ENCODE data around the gene PREX1.

The PREX1 gene

GRCh38 chr20:48620507-48621375, 207.1 kb downstream of the PREX1 start:
- DNase-seq (ENCODE audit: low spot score): peak; percentile 87

GRCh38 chr20:48620154-48620506, 207.7 kb downstream of the PREX1 start:
- no peak for DNase-seq (ENCODE audit: low spot score)

GRCh38 chr20:48619126-48620101, 208.4 kb downstream of the PREX1 start:
- no peak for DNase-seq (ENCODE audit: low spot score)

- no peak for DNase-seq (ENCODE audit: low spot score)
These were observed 209.2 kb downstream of the PREX1 start for GRCh38 chr20:48618631-48619030.

GRCh38 chr20:48618052-48618451, 209.7 kb downstream of the PREX1 start:
- no peak for DNase-seq (ENCODE audit: low spot score)

GRCh38 chr20:48617481-48617880, 210.3 kb downstream of the PREX1 start:
- no peak for DNase-seq (ENCODE audit: low spot score)

GRCh38 chr20:48616481-48616880, 211.3 kb downstream of the PREX1 start:
- no peak for DNase-seq (ENCODE audit: low spot score)

GRCh38 chr20:48615871-48616270, 211.9 kb downstream of the PREX1 start:
- no peak for DNase-seq (ENCODE audit: low spot score)

- DNase-seq (ENCODE audit: low spot score): no peak
These were observed 213.1 kb downstream of the PREX1 start for GRCh38 chr20:48614593-48615274.

GRCh38 chr20:48613926-48614325, 213.9 kb downstream of the PREX1 start:
- no peak for DNase-seq (ENCODE audit: low spot score)

GRCh38 chr20:48612335-48612734, 215.5 kb downstream of the PREX1 start:
- no peak for DNase-seq (ENCODE audit: low spot score)

GRCh38 chr20:48610996-48611395, 216.8 kb downstream of the PREX1 start:
- DNase-seq (ENCODE audit: low spot score): no peak

GRCh38 chr20:48609491-48609978, 218.3 kb downstream of the PREX1 start:
- DNase-seq (ENCODE audit: low spot score): no peak

- no peak for DNase-seq (ENCODE audit: low spot score)
These were observed 219.0 kb downstream of the PREX1 start for GRCh38 chr20:48608756-48609155.

GRCh38 chr20:48607544-48607865, 220.3 kb downstream of the PREX1 start:
- no peak for DNase-seq (ENCODE audit: low spot score)

GRCh38 chr20:48606841-48607543, 220.8 kb downstream of the PREX1 start:
- DNase-seq (ENCODE audit: low spot score): no peak

GRCh38 chr20:48606172-48606840, 221.5 kb downstream of the PREX1 start:
- no peak for DNase-seq (ENCODE audit: low spot score)

- DNase-seq (ENCODE audit: low spot score): no peak
These were observed 222.2 kb downstream of the PREX1 start for GRCh38 chr20:48605364-48606171.

GRCh38 chr20:48604936-48605335, 222.9 kb downstream of the PREX1 start:
- no peak for DNase-seq (ENCODE audit: low spot score)

- no peak for DNase-seq (ENCODE audit: low spot score)
These were observed 223.4 kb downstream of the PREX1 start for GRCh38 chr20:48604426-48604825.
